NCI-H1930 (cell line): Measurements from ENCODE around the gene ASB3.
"Not testable (repeated sequence)": the region's sequence is repeated elsewhere in the genome, so short reads cannot be mapped to it uniquely, and the experiment has no call there.

Experiments used
- DNase-seq, 2 experiments: peaks; one replicate each; lab custom pipeline; 2025; lab: John Stamatoyannopoulos, UW

ASB3 gene

DNA sequence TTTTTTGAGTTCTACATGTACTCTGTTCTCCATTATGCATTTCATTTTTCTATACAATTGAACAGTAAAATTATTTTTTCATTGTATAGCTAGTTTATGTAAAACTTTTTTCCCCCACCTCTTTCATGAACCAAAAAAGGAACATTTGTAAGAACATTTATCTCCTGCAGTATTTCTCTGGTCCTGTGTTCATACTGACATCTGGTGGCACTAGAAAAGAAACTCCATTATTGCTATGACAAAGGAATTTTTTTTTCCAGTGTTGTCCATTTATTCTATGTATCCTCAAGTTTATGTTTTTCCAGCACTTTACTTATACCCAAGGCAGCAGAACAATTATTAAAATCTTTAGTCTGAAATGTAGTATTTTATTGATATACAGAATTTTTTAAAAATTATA, 46.6 kb downstream of the ASB3 start:
- DNase-seq = no peak

DNA sequence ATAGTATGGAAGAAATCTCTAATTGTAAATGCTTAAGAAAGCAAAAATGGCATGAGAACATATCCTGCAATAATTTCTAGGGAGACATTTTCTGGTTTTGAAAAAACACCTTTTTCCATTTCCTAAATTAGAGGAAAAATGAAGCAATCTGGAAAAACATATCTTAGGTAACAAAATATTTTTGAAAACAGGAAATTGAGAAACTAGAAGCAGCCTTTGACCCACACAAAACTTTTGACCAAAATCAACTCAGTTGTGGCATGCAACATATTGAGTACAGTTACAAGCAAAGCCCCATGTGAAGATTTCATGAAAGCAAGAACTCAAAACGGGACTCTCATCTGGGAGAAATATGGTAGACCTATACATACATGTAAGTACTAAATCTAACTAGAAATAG, 47.7 kb downstream of the ASB3 start:
- DNase-seq = no peak

DNA sequence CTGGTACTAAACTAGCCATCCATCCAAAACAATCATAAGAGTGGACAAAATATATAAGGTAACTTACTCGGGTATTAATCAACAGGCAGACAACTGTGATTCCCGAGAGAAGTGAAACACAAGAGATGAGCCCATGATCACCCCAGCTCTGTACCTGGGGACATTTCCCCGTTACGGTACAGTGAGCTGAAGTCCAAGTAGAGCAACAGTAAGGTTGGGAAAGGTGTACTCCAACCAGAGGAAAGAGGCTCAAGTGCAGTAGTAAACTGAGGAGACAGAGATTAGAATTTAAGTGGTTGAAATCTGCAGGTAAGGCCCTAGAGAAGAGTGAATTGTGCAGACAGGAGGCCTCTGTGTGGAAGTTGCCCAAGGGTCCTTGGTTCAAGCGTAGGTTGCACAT, 49.7 kb downstream of the ASB3 start:
- no peak for DNase-seq

DNA sequence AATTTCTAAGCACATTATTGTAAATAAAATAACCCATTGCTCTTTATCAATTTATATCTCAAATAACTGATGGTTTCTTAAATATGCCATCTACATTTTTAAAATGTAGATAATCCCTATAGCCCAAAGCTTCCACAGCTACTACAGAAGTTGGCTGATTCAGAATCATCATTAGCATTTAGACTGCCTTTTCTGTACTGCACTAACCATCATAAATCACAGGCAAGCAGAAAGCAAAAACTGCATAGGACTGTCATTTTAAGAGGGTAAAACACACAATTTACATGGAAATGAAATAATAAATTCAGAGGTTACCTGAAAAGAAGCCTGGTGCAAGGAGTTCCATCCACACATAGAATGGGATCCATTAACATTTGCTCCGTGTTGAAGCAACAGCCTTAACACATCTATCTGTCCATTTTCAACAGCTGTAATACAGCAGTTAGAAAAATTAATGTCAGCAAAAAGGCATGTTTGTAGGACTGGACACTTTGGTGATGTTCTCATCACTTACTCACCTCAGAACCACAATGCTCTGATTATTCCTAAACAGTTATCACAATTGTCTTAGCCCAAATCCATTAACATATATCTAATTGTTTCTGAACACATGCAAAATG, 57.5 kb downstream of the ASB3 start:
- DNase-seq = no peak

DNA sequence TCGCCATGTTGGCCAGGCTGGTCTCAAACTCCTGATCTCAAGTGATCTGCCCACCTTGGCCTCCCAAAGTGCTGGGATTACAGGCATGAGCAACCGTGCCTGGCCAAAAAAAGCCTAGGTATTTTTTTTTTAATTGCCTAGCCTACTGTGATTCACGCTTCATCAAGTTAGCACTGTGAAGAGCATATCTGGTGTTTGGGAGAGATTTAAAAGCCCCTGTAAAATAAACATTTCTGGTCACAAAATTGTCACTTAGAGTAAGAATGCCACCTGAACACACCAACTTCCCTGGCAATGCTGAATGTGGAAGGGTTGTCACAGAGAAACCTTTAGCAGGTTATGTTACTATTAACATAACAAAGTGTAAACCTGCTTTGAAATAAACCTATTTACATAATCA, 58.8 kb downstream of the ASB3 start:
- no peak for DNase-seq

DNA sequence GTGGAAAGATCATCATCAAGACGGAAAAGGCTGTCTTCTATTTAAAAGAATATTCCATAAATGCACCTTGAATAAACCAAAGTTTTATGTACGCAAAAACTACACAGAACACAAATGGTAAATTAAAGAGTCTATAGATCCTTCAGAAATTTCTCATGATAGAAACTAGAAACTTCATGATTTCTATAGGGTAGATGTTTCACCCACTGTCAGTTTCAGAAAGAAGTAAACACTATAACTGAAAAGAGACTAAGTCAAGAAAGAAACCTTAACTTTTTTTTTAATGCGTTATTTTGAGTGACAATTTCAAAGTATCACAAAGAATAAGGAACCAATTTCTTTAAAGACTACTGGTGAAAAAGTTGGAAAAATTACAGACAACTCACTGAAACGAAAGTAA, 61.1 kb downstream of the ASB3 start:
- no peak for DNase-seq

DNA sequence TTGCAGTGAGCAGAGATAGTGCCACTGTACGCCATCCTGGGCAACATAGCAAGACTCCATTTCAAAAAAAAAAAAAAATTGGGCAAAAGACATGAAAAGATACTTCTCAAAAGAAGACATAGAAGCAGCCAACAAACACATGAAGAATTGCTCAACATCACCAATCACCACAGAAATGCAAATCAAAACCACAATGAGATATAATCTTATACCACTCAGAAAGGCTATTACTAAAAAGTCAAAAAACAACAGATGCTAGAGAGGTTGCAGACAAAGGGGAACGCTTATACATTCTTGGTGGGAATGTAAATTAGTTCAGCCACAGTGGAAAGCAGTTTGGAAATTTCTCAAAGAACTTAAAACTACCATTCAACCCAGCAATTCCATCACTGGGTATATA, 62.2 kb downstream of the ASB3 start:
- DNase-seq = no peak

DNA sequence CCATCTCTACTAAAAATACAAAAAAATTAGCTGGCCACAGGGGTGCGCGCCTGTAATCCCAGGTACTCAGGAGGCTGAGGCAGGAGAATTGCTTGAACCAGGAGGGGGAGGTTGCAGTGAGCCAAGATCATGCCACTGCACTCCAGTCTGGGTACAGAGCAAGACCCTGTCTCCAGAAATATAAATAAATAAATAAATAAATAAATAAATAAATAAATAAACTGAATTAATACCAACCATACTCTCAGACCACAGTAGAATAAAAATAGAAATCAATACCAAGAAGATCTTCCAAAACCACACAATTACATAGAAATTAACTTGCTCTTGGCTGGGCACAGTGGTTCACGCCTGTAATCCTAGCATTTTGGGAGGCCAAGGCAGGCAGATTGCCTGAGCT, 65.8 kb downstream of the ASB3 start:
- not testable (repeated sequence) for DNase-seq

DNA sequence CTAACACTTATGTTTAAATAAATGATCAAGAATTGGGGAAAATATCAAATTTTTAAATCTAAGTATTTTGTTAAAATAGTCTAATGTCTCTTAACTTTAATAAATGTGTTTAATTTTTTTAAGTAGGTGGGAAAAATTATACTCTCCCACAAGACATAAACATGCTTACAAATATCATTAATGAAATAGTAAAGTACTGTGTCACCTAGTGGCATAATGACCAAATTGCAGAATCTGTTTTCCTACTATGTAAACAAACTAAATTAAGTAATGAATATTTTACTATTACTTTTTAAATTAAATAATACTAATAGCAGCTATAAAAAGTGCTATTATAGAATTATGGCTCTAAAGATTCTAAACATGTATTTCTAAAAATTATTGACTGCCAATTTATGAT, 71.2 kb downstream of the ASB3 start:
- DNase-seq = no peak

DNA sequence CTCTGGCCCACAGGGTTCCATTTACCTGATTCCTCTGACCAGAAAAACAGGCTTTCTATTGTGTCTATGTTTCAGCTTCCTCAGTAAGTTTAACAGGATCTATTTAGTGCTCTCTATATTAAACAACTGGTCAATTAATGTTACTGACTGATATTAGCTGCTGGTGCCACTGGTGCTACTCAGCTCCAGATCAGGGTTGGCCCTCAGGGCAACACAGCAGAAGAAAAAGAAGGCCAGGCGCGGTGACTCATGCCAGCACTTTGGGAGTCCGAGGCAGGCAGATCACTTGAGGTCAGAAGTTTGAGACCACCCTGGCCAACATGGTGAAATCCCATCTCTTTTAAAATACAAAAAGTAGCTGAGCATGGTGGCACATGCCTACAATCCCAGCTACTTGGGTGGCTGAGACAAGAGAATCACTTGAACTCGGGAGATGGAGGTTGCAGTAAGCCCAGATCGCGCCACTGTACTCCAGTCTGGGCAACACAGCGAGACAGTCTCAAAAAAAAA, 75.4 kb downstream of the ASB3 start:
- no peak for DNase-seq

DNA sequence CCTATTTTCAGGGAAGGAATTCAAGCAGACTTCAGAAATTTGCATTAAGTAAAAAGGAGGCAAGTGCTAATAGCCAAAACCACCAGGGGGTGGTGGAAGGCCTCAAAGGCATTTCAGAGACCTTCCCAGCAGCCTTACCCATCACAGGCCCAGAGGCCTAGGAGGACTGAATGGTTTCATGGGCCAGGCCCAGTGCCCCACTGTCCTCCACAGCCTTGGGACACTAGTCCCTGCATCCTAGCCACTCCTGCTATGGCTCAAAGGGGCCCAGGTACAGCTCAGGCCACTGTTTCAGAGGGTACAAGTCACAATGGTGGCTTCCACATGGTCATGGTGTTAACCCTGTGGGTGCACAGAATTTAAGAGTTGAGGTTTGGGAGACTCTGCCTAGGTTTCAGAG, 77.8 kb downstream of the ASB3 start:
- DNase-seq = no peak

DNA sequence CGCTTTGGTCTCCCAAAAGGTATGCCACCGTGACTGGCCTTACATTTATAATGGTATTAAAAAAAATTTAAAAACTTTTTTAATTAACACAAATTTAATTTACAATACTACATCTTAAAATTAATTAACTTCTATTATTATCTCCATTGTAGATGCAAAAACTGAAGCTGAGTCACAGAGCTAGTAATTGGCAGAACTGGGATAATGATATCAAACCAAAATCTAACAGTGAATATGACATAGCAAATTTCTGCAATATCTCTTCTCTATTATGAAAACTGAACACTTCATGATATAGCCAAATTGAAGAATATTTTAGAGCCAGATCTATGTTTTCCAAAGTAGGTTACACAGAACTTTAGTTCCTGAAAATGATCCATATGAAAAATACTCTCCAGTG, 85.5 kb downstream of the ASB3 start:
- DNase-seq = no peak

DNA sequence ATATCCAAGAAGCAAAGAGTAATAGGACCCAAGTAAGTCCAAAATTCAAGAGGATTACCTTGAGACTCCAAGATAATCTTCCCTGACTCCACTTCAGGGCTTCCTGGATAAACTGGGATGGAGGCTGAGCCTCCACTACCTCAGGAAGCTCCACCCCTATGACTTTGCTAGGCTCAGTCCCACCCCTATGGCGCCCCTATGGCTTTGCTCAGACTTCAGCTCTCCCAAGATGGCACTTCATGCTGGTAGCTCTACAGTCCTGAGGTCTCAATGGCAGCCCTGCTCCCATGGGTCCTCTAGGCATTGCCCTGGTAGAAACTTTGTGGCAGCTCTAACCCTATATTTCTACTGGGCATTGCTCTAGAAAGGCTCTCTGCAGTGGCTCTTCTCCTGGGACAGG, 89.1 kb downstream of the ASB3 start:
- no peak for DNase-seq

DNA sequence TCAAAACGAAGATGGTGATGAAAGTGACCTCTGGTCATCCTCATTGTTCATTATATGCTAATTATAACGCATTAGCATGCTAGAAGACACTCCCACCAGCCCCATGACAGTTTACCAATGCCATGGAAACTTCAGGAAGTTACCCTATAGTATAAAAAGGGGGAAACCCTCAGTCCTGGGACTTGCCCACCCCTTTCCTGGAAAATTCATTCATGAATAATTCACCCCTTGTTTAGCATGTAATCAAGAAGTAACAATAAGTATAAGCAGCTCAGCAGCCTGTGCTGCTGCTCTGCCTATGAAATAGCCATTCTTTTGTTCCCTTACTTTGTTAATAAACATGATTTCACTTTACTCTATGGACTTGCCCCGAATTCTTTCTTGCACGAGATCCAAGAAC, 89.7 kb downstream of the ASB3 start:
- no peak for DNase-seq

DNA sequence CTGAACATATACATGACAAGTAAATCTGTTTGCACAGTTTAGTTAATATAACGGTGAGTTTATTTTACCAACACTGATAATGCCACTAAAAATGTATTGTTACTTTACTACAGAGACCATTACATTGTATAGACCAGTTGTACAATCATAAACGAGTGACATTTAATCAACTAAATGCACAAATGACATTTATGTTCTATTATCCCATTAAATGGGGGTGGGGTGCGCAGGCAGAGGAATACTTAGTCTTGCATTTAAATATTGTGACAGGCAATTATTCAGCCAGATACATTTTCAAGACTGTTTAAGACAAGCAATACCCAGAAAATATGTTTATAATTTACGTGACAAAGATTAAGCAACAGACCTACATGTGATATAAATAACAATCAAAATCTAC, 91.2 kb downstream of the ASB3 start:
- no peak for DNase-seq

DNA sequence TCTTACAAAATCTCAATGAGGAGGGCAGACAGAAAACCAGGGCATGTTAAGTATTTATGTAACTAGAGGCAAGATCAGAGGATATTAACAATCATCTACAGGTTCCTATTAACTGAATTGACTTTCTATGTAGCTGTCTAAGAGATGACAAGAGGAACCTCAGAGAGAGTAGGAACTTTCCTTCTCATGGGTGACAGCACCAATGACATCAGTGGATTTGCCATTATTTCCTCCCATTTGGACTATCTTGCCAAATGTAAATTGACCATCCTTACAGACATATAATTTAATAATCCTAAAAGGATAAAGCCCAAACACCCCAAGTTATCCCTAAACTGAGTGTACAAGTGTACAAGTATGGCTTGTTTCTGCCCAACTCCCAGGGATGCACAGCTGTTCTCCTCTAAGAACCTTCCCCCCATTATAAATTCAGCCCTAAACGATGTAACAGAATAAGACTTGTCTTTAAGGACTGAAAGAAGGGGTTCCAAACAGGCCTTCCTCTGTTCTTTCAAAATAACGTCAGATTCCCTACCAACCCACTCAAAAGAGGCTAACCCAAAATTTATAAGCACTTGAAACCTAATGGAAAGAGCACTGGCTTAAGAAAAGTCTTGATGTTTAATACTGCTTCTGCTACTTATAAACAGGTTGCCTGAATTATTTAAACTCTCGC, 92.5 kb downstream of the ASB3 start:
- no peak for DNase-seq

DNA sequence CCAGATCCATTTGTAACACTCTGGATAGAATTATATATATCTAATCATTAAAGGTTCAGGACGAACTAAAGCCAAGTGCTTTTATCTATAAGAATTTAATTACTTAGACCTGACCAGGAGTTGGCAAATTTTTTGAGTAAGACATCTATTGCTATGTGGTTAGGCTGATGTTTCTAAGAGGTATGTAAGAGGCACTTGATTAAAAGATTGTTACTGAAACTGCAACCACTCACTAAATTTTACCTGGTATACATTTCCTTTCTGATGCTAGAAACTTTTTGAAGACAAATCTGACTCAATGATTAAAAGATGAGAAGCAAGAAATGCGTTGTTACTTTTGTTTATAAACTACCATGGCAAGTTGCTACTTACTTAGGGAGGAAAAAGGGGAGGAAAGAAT, 95.9 kb downstream of the ASB3 start:
- DNase-seq = no peak

DNA sequence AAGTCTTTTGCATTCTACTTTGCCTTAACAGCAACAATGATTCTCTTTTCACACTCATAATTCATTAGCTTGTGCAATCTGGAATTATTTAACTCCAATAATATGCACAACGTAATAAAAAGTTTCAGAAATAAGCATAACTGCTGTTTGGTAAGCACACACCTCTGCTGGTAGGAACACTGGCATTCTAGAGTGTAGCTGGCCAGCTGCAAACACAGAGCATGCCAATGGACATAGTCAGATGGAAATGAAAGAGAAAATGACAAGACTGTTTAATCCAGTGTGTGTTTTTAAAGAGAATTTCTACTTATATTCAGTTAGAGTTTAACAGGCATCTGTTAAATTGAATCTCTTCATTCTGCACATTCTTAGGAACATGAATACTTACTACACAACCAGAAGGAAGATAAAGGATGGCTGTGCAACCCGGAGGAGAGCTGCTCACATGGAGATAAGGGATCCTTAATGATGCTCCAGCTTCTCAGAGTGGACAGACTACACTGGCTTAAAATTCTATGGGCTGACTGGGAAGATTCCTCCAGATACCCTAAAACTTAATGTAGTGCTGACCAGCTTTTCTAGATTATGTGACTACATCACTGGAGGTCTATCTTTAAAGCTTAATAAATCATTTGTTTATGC, 113.8 kb downstream of the ASB3 start:
- DNase-seq = no peak

DNA sequence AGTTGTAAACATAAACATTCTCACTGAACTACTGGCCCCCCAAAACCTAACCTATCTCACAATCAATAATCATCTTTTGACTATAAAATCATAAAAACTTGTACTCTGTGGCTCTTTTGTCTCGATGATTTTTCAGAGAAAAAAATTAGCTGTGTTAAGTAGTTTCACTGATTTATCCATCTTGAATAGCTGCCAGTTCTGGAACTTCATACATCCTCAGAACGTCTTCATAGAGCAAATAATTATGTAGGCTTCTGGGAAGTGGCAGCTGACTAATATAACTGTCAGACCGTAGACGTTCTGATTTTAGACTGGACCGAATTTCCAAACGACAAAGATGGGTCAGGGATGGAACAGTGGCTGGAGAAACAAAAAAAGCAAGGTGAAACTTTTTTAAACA, 116.4 kb downstream of the ASB3 start:
- DNase-seq = no peak

DNA sequence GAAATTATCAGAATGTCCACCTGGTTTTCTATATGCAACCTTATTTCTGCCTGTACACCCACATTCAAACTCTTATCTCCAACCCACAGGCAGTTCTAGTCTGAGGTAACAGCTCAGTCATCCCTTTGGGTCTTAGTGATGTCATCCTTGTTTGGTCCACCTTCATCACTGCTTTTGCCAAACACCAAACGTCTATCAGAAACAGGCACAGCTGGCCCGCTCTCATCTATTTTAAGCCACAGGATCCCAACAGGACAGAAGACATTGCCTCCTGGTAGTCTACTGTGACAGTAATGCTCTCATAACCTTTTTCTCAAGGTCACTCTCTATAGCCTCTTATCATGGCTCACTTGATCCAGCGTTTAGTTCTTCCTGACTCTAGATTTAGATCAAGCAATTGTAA, 118.1 kb downstream of the ASB3 start:
- no peak for DNase-seq

DNA sequence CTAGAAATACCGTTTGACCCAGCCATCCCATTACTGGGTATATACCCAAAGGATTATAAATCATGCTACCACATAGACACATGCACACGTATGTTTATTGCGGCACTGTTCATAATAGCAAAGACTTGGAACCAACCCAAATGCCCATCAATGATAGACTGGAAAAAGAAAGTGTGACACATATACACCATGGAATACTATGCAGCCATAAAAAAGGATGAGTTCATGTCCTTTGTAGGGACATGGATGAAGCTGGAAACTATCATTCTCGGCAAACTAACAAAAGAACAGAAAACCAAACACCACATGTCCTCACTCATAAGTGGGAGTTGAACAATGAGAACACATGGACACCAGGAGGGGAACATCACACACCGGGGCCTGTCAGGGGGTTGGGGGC, 119.6 kb downstream of the ASB3 start:
- not testable (repeated sequence) for DNase-seq

DNA sequence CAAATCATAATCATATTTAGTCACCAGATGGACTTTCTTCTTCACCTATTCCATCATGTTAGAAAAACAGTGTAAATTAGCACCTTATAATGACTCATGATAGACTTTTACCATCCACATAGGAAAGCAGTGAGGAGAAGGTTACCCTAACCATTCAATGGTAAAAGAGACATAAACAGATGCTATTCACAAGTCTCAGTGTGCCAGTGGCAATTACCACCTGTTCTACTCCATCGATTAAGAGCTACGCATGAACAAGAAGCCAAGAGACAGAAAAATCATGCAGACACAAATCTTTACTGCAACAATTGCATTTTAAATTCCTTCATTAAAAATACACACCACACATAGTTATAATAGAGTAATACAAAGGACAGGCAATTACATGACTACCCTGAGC, 125.9 kb downstream of the ASB3 start:
- DNase-seq = no peak

DNA sequence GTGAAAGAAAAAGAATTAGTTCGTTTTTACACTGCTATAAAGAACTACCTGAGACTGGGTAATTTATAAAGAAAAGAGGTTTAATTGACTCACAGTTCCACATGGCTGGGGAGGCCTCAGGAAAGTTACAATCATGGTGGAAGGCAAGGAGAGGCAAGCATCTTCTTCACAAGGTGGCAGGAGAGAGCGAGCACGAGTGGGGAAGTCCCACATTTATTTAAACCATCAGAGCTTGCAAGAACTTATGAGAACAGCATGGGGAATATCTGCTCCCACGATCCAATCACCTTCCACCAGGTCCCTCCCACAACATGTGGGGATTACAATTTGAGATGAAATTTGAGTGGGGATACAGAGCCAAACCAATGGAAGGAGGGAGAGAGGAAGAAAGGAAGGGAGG, 128.3 kb downstream of the ASB3 start:
- DNase-seq = not testable (repeated sequence)

DNA sequence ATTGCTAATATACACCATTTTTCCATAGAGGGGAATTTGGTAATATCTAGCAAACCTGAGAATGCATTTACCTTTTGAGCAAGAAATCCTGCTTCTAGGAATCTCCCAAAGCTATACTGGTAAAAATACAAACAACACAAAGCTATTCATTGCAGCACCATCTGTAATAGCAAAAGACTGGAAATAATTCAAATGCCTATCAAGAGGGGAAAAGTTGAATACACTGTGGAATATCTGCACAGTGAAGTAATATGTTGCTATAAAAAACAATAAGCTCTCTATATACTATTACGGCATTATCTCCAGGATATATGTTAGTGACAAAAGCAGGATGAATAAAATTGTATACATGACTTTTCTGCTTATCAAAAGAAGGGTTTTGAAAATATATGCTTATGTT, 131.5 kb downstream of the ASB3 start:
- DNase-seq = no peak
